ENCODE measurements around the gene MIOX. TPM values are rescaled to one million over a fixed set of nuclear protein-coding genes. Genes with fewer than 3 reads are reported as not detected.

MIOX gene
- total and polyA plus RNA-seq, 2 of the 13 experiments (the other 11 are each of a cell fraction or from before 2014, with no cell fraction given): 1.5 to 2.9 TPM

DNA sequence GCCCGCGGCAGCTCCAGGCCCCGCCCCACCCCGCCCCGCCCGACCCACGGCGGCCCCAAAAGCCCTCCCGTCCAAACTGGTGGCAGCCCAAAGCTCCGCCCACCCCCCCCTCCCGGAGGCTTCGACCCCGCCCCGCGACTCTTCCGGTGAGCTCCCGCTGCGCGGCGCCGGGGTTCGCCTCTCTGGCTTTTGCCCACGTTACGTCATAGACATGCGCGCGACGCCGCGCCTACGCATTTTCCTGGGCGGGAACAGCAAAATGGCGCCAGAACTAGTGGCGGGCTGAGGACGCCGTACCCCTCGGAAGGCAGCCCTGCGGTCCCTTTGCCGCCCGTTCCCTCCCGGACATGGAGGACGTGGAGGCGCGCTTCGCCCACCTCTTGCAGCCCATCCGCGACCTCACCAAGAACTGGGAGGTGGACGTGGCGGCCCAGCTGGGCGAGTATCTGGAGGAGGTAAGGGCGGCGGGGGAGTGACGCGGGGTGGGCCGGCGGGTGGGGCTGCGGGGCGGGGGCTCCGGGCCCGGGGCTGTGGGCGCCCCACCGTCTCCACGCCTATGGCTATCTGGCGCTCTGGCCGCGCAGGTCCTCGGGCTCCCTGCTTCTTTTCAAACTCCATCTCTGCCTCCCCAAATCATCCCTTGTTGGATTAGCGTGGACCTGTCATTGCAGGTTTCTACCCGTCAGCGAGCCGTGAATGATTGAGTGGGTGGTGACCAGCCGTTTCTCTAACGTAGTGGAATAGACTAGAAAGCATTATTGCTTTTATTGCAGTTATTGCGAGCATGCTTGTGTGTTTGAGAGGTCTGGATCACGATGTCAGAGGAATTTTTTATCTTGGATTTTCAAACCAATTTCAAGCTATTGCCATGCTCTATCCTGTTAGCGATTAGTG is 21.6 kb downstream of the MIOX start, which contains the start of gene NCAPH2 (continued):
- TF ChIP-seq, protein P1, sequence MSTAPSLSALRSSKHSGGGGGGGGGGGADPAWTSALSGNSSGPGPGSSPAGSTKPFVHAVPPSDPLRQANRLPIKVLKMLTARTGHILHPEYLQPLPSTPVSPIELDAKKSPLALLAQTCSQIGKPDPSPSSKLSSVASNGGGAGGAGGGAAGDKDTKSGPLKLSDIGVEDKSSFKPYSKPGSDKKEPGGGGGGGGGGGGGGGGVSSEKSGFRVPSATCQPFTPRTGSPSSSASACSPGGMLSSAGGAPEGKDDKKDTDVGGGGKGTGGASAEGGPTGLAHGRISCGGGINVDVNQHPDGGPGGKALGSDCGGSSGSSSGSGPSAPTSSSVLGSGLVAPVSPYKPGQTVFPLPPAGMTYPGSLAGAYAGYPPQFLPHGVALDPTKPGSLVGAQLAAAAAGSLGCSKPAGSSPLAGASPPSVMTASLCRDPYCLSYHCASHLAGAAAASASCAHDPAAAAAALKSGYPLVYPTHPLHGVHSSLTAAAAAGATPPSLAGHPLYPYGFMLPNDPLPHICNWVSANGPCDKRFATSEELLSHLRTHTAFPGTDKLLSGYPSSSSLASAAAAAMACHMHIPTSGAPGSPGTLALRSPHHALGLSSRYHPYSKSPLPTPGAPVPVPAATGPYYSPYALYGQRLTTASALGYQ (CRISPR knock-in tag; IDR thresholded peaks at IDR 0.05): peak; percentile 51; the same call in 1 of the 2 replicates
- TF ChIP-seq, protein P2, sequence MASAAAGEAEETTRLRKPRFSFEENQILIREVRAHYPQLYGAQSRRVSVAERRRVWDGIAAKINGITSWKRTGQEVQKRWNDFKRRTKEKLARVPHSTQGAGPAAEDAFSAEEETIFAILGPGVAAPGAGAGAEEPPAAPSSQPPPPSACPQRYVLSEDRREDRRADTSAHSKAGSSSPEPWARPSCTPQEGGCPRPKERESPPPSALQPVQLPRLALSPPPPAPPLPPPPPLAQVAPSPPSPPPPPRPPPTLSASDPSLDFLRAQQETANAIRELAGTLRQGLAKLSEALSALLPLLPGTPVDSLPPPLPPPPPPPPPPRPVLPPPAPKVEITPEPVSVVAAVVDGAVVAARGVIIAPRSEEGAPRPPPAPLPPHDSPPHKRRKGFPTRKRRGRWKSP (CRISPR knock-in tag; IDR thresholded peaks at IDR 0.05): no peak
- TF ChIP-seq SPEN (CRISPR knock-in tag; IDR thresholded peaks at IDR 0.05; ENCODE audit: low read depth): peak; percentile 92
- TF ChIP-seq MIER3 (CRISPR knock-in tag; IDR thresholded peaks at IDR 0.05; ENCODE audit: borderline replicate concordance): 0 out of 2 replicates have a peak, but pooled peaks have one; percentile 24
- no peak for TF ChIP-seq ZNF749 (CRISPR knock-in tag; IDR thresholded peaks at IDR 0.05; ENCODE audit: borderline replicate concordance)
- peak; percentile 46; the same call in 1 of the 2 replicates for TF ChIP-seq HOXD1 (CRISPR knock-in tag; IDR thresholded peaks at IDR 0.05)
- TF ChIP-seq ZNF468 (CRISPR knock-in tag; IDR thresholded peaks at IDR 0.05): no peak
- 0 out of 2 replicates have a peak, but pooled peaks have one; percentile 42 for TF ChIP-seq ZC3H13 (CRISPR knock-in tag; IDR thresholded peaks at IDR 0.05)
- TF ChIP-seq, protein P3, sequence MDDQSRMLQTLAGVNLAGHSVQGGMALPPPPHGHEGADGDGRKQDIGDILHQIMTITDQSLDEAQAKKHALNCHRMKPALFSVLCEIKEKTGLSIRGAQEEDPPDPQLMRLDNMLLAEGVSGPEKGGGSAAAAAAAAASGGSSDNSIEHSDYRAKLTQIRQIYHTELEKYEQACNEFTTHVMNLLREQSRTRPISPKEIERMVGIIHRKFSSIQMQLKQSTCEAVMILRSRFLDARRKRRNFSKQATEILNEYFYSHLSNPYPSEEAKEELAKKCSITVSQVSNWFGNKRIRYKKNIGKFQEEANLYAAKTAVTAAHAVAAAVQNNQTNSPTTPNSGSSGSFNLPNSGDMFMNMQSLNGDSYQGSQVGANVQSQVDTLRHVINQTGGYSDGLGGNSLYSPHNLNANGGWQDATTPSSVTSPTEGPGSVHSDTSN (CRISPR knock-in tag; IDR thresholded peaks at IDR 0.05; ENCODE audit: borderline replicate concordance): no peak
- TF ChIP-seq HNRNPH1 (optimal IDR thresholded peaks at IDR 0.05; ENCODE audit: low read depth, low read length): no peak
- TF ChIP-seq, protein P4, sequence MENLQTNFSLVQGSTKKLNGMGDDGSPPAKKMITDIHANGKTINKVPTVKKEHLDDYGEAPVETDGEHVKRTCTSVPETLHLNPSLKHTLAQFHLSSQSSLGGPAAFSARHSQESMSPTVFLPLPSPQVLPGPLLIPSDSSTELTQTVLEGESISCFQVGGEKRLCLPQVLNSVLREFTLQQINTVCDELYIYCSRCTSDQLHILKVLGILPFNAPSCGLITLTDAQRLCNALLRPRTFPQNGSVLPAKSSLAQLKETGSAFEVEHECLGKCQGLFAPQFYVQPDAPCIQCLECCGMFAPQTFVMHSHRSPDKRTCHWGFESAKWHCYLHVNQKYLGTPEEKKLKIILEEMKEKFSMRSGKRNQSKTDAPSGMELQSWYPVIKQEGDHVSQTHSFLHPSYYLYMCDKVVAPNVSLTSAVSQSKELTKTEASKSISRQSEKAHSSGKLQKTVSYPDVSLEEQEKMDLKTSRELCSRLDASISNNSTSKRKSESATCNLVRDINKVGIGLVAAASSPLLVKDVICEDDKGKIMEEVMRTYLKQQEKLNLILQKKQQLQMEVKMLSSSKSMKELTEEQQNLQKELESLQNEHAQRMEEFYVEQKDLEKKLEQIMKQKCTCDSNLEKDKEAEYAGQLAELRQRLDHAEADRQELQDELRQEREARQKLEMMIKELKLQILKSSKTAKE (CRISPR knock-in tag; IDR thresholded peaks at IDR 0.05; ENCODE audit: borderline replicate concordance): no peak
- peak; percentile 70; the same call in 1 of the 2 replicates for TF ChIP-seq MXD4 (CRISPR knock-in tag; IDR thresholded peaks at IDR 0.05)
- TF ChIP-seq, protein P5, sequence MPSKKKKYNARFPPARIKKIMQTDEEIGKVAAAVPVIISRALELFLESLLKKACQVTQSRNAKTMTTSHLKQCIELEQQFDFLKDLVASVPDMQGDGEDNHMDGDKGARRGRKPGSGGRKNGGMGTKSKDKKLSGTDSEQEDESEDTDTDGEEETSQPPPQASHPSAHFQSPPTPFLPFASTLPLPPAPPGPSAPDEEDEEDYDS (CRISPR knock-in tag; IDR thresholded peaks at IDR 0.05): peak; percentile 60
- TF ChIP-seq RFX3 (CRISPR knock-in tag; IDR thresholded peaks at IDR 0.05): no peak
- TF ChIP-seq HDAC1 (CRISPR knock-in tag; IDR thresholded peaks at IDR 0.05): peak; percentile 99
- TF ChIP-seq, protein P6, sequence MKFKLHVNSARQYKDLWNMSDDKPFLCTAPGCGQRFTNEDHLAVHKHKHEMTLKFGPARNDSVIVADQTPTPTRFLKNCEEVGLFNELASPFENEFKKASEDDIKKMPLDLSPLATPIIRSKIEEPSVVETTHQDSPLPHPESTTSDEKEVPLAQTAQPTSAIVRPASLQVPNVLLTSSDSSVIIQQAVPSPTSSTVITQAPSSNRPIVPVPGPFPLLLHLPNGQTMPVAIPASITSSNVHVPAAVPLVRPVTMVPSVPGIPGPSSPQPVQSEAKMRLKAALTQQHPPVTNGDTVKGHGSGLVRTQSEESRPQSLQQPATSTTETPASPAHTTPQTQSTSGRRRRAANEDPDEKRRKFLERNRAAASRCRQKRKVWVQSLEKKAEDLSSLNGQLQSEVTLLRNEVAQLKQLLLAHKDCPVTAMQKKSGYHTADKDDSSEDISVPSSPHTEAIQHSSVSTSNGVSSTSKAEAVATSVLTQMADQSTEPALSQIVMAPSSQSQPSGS (CRISPR knock-in tag; IDR thresholded peaks at IDR 0.05): peak; percentile 95
- TF ChIP-seq, protein P7, sequence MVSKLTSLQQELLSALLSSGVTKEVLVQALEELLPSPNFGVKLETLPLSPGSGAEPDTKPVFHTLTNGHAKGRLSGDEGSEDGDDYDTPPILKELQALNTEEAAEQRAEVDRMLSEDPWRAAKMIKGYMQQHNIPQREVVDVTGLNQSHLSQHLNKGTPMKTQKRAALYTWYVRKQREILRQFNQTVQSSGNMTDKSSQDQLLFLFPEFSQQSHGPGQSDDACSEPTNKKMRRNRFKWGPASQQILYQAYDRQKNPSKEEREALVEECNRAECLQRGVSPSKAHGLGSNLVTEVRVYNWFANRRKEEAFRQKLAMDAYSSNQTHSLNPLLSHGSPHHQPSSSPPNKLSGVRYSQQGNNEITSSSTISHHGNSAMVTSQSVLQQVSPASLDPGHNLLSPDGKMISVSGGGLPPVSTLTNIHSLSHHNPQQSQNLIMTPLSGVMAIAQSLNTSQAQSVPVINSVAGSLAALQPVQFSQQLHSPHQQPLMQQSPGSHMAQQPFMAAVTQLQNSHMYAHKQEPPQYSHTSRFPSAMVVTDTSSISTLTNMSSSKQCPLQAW (CRISPR knock-in tag; IDR thresholded peaks at IDR 0.05): peak; percentile 53; the same call in 1 of the 2 replicates
- peak; percentile 88 for TF ChIP-seq TAF1 (CRISPR knock-in tag; IDR thresholded peaks at IDR 0.05)
